SKM-1 treated with dmso at 0.1 percent for 144 hours (cell line): Measurements from ENCODE around the gene CHCHD2.
"Not testable (repeated sequence)": the region's sequence is repeated elsewhere in the genome, so short reads cannot be mapped to it uniquely, and the experiment has no call there.

Experiments
- DNase-seq: peaks from one replicate; lab custom pipeline; 2025; ENCODE audit not compliant: unreplicated experiment; lab: John Stamatoyannopoulos, UW

The CHCHD2 gene, protein sequence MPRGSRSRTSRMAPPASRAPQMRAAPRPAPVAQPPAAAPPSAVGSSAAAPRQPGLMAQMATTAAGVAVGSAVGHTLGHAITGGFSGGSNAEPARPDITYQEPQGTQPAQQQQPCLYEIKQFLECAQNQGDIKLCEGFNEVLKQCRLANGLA

GRCh38 chr7:56106108-56107073 is at the start of gene CHCHD2:
TSS of gene CHCHD2 (minus strand) at chr7:56106476. CDS start at chr7:56106413, 63 bp downstream.
- DNase-seq, result peak; percentile 98

DNA sequence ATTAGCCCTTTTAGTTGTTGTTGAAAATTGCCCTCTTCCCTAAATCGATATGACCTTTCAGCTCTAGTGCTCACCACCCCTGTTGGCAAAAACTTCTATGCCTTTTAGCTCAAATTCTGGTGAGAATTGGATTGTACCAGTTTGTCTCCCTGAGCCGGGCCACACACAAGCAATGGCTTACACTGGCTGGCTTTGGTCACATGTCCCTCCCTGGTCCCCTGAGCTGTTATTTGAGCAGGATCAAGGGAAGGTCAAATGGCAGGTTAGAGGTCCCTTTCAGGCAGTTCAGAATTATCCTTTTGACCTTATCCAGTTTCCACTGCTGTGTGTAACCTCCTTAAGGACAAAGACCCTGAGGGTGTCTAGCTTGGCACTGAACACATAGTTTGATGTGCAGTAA is 24.8 kb upstream of the CHCHD2 start:
- DNase-seq, result not testable (repeated sequence)

DNA sequence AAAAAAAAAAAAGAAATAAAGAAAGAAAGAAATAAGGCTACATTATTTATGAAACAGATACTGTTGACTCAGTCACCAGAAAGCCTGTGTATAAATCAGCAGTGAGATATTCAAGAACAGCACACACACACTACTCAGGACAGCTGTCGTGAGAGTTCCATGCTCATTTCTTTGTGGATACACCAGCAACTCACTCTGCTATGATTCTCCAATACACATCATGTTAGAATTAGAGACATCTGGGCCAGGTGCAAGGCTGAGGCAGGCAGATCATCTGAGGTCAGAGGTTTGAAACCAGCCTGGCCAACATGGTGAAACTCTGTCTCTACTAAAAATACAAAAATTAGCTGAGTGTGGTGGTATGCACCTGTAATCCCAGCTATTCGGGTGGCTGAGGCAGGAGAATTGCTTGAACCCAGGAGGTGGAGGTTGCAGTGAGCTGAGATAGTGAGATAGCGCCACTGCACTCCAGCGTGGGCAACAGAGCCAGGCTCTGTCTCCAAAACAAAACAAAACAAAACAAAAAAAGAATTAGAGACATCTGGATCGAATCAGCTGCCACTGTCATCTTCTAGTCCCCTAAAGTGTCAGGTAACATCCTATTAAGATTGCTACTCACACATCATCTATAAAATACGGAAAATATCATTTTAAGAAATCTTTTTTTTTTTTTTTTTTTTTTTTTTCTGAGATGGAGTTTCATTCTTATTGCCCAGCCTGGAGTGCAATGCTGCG is 21.1 kb upstream of the CHCHD2 start:
- DNase-seq, result no peak

GRCh38 chr7:56125831-56126230 is 19.6 kb upstream of the CHCHD2 start:
- DNase-seq, result no peak

DNA sequence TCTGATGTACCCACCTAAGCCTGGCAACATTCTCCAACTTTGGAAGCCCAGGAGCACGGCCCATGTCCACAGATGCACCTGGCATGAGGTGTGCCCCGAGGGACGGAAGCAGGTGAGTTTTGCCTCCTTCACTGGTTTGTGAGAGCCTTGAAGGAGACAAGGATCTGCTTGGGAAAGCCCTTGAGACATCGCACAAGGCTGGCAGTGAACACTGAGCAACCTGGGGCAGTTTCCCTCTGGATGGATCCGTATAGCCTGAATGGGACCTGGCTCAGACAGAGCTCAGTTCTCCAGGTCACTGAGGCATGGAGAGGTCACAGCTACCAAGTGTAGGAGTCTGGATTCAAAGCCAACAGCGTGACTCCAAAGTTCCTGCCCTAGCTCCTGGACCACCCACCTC is 18.7 kb upstream of the CHCHD2 start:
- DNase-seq, result no peak

DNA sequence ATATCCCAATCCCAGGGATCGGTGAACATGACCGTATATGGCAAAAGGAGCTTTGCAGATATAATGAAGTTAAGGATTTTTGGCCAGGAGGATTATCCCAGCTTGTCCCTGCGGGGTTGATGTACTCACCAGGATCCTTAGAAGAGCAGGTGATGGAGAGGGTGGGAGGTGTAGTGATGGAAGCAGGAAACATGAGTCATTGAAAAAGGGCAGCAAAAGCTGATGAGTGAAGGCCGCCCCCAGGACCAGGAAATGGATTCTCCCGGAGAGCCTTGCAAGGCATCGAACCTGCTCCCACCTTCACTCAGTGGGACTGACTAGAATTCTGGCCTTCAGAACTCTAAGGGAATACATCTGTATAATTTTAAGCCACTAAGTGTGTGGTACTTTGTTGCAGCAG is 15.2 kb upstream of the CHCHD2 start:
- no peak for DNase-seq

DNA sequence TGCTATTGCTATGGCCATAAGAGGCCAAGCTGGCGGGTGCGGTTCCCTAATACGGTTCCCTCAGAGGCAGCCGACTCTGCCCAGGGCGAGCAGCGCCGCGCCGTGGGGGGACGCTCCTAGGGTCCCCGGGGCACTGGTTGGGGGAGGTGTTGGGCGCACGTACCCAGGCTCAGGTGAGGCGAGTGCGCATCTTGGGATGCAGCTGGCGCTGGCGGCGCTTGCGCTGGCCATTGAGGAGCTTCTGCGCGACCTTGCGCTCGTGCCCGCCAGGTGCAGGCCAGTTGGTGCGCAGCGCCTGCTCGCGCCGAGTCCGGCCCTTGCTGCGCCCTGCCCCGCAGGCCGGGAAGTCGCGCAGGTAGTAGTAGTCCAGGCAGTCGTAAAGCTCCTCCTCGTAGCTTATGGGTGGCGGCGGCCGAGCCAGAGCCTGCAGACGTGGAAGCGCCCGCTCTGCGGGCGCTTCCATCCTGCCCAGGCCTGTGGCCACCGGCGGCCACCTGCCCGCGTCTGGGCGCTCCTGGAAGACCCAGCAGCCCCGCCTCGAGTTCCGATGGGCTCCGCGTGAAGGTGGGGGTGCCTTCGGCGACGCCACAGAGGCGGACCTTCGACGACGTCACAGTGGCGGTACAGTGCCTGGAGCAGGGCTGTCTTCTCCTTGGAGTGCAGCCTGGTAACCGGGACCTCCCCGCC is 9.7 kb upstream of the CHCHD2 start, which contains the start of gene NUPR2:
Gene NUPR2 (minus strand): TSS at position 566 of the 687 bp plus-strand sequence. CDS start 103 bp downstream, at position 463.
- no peak for DNase-seq

DNA sequence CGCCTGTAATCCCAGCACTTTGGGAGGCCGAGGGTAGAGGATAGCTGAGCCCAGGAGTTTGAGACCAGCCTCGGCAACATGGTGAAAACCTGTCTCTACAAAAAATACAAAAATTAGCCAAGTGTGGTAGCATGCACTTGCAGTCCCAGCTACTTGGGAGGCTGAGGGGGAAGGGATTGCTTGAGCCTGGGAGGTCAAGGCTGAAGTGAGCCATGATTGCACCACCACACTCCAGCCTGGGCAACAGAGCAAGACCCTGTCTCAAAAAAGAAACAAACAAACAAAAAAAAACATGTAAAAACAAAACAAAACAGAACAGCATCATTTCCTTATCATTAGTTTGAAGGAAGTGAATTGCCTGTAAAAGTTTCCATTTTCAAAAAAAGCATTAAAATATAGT is 6.0 kb upstream of the CHCHD2 start:
- not testable (repeated sequence) for DNase-seq

- DNase-seq, result no peak
These were observed 4.3 kb upstream of the CHCHD2 start for GRCh38 chr7:56110611-56111010.

DNA sequence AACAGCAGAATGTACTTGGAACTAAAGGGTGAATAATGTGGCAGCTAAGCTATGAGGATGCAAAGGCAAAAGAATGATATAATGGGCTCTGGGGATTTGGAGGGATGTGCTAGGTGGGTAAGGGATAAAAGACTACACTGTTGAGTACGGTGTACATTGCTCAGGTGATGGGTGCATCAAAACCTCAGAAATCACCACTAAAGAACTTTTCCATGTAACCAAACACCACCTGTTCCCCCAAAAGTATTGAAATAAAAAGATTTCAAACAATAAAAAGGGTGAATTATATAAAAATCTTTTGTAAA is 1.6 kb upstream of the CHCHD2 start:
- DNase-seq, result no peak

DNA sequence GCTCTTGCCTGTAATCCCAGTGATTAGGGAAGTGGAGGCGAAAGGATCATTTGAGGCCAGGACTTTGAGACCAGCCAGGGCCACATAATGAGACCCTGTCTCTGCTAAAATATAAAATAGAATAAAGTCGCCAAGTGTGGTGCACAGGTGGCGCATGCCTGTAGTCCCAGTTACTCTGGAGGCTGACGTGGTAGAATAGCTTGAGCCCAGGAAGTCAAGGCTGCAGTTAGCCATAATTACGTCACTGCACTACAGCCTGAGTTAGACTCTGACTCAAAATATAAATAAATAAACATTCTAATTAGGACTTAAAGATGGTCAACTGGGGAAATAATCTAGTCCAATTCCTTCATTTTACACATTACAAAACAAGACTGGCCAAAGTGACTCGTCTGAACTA is 768 bp downstream of the CHCHD2 start:
- DNase-seq, result peak; percentile 3

DNA sequence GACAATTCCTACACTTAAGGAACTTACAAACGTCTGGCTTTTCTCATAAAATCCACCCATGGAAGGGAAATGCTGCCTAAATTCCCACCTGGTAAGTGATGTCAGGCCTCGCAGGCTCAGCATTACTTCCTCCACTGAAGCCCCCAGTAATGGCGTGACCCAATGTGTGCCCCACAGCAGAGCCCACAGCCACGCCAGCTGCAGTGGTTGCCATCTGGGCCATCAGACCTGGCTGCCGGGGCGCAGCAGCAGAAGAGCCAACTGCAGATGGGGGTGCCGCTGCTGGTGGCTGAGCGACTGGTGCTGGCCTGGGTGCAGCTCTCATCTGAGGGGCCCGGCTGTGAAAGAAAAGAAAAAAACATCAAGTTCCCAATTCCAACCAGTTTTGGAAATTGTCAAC is 2.1 kb downstream of the CHCHD2 start:
- DNase-seq, result not testable (repeated sequence)

DNA sequence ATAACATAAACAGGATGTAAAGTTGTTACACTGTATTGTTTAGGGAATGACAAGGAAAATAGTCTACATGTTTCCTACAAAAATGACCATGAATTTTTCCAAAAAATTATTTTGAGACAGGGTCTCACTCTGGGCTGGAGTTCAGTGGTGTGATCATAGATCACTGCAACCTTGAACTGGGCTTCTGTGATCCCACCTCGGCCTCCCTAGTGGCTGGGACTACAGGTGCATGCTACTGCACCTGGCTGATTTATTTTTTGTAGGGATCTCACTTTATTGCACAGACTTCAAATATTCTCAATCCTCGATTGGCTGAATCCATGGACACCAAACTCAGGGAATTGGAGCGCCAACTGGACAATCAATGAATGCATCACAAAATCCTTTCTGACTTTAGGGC is 6.6 kb downstream of the CHCHD2 start:
- DNase-seq, result no peak

- DNase-seq, result not testable (repeated sequence)
These were observed 7.9 kb downstream of the CHCHD2 start for GRCh38 chr7:56098187-56099008.

- DNase-seq, result no peak
These were observed 8.6 kb downstream of the CHCHD2 start for GRCh38 chr7:56097700-56098099.

GRCh38 chr7:56092789-56093531 is 13.3 kb downstream of the CHCHD2 start, which contains the start of gene PHKG1:
TSS of gene PHKG1 (minus strand) at chr7:56092952. CDS start at chr7:56088941, 4,011 bp downstream.
- no peak for DNase-seq

DNA sequence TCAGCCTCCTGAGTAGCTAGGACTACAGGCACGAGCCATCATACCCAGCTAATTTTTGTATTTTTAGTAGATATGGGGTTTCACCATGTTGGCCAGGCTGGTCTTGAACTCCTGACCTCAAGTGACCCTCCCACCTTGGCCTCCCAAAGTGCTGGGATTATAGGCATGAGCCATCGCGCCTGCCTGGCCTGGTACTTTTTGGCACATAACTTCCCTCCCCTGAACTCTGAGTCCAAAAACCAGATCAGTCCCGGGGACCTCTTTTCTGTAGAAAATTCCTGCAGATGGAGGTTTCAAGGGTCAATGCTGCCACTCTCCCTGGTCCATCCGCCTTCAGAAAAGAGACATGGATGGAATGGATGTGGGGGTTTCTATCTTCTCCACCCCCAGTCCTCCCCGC is 13.9 kb downstream of the CHCHD2 start:
- not testable (repeated sequence) for DNase-seq

- DNase-seq, result no peak
These were observed 14.7 kb downstream of the CHCHD2 start for GRCh38 chr7:56091591-56091990.

DNA sequence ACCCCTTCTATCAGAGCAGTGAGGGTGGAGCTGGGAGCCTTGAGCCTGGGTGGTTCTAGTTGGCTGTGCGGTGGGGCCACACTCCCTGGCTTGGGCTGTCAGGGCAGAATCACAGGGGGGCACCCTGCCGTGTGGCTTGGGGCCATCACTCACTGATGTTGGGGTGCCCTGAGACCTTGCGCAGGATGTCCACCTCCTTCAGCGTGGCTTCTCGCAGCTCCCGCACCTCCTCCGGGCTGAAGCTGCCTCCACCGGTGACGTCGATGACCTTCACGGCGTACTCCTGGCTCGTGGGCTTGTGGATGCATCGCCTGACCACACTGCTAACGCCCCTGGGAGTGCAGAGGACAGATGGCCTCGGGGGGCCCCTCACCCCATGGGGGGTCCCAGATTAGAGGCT is 18.8 kb downstream of the CHCHD2 start:
- DNase-seq, result no peak
